NT2/D1 (cell line): ENCODE results near the gene SALL3.

Source experiments
- SUZ12 ChIP-seq: IDR thresholded peaks from 2 replicates; pipeline ENCODE4 v1.6.1; 2011; ENCODE audit not compliant: insufficient read length, insufficient read depth; ENCODE audit errors: extremely low read depth
- YY1 ChIP-seq: IDR thresholded peaks from 2 replicates; pipeline ENCODE4 v1.6.1; 2011; ENCODE audit not compliant: insufficient read length, insufficient read depth
- ZNF274 ChIP-seq: IDR thresholded peaks from 2 replicates; pipeline ENCODE4 v1.6.1; 2011; ENCODE audit warnings: mild to moderate bottlenecking, low read depth, low read length

DNA sequence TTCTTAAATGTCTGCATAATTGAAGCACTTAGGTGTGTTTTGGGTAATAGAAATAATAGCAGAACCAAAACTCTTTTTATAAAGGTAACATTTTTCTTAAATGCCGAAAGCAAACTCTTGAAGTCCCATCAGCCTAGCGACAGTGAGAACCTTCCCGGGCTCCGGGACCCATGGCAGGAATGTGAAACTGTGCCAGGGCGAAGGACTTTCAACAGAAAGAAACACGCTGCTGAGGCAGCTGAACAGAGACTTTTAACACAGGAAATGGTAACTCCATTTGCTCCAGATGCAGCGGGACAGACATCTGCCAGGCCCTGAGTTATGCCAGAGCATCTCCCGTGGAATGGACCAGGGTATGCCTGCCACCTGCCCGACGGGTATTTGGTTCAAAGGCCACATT, 34.3 kb downstream of the SALL3 start:
- TF ChIP-seq ZNF274 = no peak
- no peak for TF ChIP-seq SUZ12
- no peak for TF ChIP-seq YY1
